ENCODE results near the gene PPP1R13L.
"Not testable (repeated sequence)": the region's sequence is repeated elsewhere in the genome, so short reads cannot be mapped to it uniquely, and the experiment has no call there.

PPP1R13L gene

DNA sequence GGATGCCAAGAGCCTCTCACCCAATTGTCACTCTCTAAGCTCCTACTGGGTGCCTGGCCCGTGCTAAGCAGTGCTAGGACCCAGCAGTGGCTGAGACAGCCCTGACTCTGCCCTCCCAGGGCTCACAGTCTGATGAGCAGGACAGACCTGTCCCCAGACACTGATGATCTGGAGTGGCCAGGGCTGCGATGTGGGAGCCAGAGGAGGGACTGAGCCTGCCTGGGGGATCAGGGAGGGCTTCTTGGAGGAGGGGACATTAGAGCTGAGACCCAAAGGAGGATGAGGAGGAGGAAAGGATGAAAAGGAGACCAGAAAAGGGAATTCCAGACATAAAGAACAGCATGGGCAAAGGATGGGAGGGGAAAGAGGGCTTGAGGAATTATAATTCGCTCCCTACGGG lies 12.3 kb upstream of the PPP1R13L start:
- H3K36me3 ChIP-seq (ENCODE audit: control insufficient read depth, insufficient read depth, low read length, severe bottlenecking): peaks cover 62% of the 10 kb centered on the region
- H3K9ac ChIP-seq (ENCODE audit: low read length): peak overlapping the region; percentile 37
- peaks cover 3% of the 10 kb centered on the region for H3K4me1 ChIP-seq (ENCODE audit: control insufficient read depth, insufficient read depth, low read length)
- DNase-seq (ENCODE audit: low read depth): no peak
- no peaks in the 10 kb centered on the region for H3K27me3 ChIP-seq (replicated peaks; ENCODE audit: control insufficient read depth, insufficient read depth, low read length)
- H3K9me3 ChIP-seq (ENCODE audit: control insufficient read depth, low read length): no peaks in the 10 kb centered on the region
- H3K4me3 ChIP-seq (ENCODE audit: low read length): no peak overlapping the region

DNA sequence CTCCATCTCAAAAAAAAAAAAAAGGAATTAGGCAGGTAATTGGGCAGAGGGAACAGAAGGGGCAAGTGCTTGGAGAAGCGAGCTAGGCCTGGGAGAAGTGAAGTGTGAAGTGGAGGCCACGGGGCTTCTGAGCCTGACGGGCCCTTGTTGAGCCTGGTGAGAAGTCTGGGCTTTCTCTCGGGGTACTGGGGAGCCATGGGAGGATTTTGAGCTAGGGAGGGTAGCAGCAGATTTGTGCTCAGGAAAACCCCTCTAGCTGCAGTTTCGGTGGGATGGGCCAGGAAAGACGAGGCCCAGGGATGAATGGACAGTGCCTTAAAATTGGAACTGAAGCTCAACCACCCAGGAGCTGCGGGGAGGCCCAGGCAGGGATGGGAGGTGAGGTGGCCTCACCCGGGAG lies 9.6 kb upstream of the PPP1R13L start:
- Histone ChIP-seq H3K36me3 (ENCODE audit: control insufficient read depth, insufficient read depth, low read length, severe bottlenecking) (peaks cover 55% of the 10 kb centered on the region), H3K4me1 (ENCODE audit: control insufficient read depth, insufficient read depth, low read length) (no peaks in the 10 kb centered on the region), H3K9ac (ENCODE audit: low read length) (no peak overlapping the region), H3K4me3 (ENCODE audit: low read length) (no peak overlapping the region), H3K9me3 (ENCODE audit: control insufficient read depth, low read length) (no peaks in the 10 kb centered on the region), H3K27me3 (replicated peaks; ENCODE audit: control insufficient read depth, insufficient read depth, low read length) (no peaks in the 10 kb centered on the region)
- DNase-seq (ENCODE audit: low read depth): no peak

DNA sequence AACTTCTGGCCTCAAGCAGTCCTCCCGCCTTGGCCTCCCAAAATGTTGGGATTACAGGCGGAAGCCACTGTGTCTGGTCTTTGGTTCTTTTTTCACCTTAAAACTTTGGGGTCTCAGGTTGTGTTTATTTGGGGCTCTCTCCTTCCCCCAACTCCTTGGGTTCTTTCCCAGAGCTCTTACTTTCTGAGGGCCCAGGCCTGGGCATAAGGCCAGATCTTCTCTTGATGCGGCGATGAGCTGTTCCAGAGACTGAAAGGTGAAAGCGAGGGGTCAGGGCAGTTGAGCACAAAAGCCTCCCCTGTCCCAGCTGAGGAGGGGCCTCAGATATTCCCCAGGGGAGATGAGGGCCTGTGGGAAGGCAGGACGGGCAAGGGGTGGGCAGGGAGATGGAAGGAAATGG lies 8.6 kb upstream of the PPP1R13L start:
- H3K36me3 ChIP-seq (ENCODE audit: control insufficient read depth, insufficient read depth, low read length, severe bottlenecking): peaks cover 50% of the 10 kb centered on the region
- no peaks in the 10 kb centered on the region for H3K4me1 ChIP-seq (ENCODE audit: control insufficient read depth, insufficient read depth, low read length)
- H3K9me3 ChIP-seq (ENCODE audit: control insufficient read depth, low read length): no peaks in the 10 kb centered on the region
- no peak overlapping the region for H3K9ac ChIP-seq (ENCODE audit: low read length)
- H3K27me3 ChIP-seq (replicated peaks; ENCODE audit: control insufficient read depth, insufficient read depth, low read length): no peaks in the 10 kb centered on the region
- no peak overlapping the region for H3K4me3 ChIP-seq (ENCODE audit: low read length)
- no peak for DNase-seq (ENCODE audit: low read depth)

DNA sequence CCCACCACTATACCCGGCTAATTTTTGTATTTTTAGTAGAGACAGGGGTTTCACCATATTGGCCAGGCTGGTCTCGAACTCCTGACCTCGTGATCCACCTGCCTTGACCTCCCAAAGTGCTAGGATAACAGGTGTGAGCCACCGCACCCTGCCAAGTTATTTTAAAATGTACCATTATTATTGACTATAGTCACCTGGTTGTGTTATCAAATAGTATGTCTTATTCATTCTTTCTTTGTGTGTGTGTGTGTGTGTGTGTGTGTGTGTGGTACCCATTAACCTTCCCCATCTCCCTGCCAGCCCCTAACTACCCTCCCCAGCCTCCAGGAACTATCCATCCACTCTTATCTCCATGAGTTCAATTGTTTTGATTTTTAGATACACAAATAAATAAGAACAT lies 5.5 kb upstream of the PPP1R13L start:
- not testable (repeated sequence) for H3K9ac ChIP-seq (ENCODE audit: low read length); H3K9me3 ChIP-seq (ENCODE audit: control insufficient read depth, low read length); H3K4me3 ChIP-seq (ENCODE audit: low read length); H3K4me1 ChIP-seq (ENCODE audit: control insufficient read depth, insufficient read depth, low read length); H3K27me3 ChIP-seq (replicated peaks; ENCODE audit: control insufficient read depth, insufficient read depth, low read length); DNase-seq (ENCODE audit: low read depth)
- H3K36me3 ChIP-seq (ENCODE audit: control insufficient read depth, insufficient read depth, low read length, severe bottlenecking): peaks cover 29% of the 10 kb centered on the region

DNA sequence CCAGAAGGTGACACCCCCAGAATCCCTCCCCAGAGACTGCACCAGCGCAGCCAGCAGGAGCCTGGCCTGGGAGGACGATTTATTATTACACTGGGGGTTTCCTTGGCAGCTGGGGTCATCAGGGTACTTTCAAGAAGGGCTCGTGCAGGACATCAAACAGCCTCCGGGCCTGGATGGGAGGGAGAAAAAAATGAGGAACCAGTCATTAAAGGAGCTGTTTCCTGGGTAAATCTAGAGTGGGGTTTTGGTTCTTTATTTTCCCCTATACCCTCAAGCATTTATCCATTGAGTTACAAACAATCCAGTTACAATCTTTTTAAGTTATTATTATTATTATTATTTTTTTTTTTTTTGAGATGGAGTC lies 4.7 kb upstream of the PPP1R13L start:
- Histone ChIP-seq H3K9ac (ENCODE audit: low read length) (no peak overlapping the region), H3K9me3 (ENCODE audit: control insufficient read depth, low read length) (no peaks in the 10 kb centered on the region), H3K36me3 (ENCODE audit: control insufficient read depth, insufficient read depth, low read length, severe bottlenecking) (peaks cover 26% of the 10 kb centered on the region), H3K4me3 (ENCODE audit: low read length) (no peak overlapping the region), H3K4me1 (ENCODE audit: control insufficient read depth, insufficient read depth, low read length) (peaks cover 10% of the 10 kb centered on the region), H3K27me3 (replicated peaks; ENCODE audit: control insufficient read depth, insufficient read depth, low read length) (no peaks in the 10 kb centered on the region)
- DNase-seq (ENCODE audit: low read depth): no peak

DNA sequence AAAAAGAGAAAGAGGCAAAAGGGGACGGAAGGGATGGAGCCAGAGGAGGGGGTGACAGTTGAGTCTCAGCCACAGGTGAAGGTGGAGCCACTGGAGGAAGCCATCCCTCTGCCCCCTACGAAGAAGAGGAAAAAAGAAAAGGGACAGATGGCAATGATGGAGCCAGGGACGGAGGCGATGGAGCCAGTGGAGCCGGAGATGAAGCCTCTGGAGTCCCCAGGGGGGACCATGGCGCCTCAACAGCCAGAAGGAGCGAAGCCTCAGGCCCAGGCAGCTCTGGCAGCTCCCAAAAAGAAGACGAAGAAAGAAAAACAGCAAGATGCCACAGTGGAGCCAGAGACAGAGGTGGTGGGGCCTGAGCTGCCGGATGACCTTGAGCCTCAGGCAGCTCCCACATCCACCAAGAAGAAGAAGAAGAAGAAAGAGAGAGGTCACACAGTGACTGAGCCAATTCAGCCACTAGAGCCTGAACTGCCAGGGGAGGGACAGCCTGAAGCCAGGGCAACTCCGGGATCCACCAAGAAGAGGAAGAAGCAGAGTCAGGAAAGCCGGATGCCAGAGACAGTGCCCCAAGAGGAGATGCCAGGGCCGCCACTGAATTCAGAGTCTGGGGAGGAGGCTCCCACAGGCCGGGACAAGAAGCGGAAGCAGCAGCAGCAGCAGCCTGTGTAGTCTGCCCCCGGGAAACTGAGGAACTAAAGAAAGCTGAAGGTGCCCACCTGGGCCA lies 4.1 kb upstream of the PPP1R13L start:
- no peak overlapping the region for H3K4me3 ChIP-seq (ENCODE audit: low read length)
- H3K9ac ChIP-seq (ENCODE audit: low read length): no peak overlapping the region
- peaks cover 15% of the 10 kb centered on the region for H3K4me1 ChIP-seq (ENCODE audit: control insufficient read depth, insufficient read depth, low read length)
- H3K36me3 ChIP-seq (ENCODE audit: control insufficient read depth, insufficient read depth, low read length, severe bottlenecking): peaks cover 21% of the 10 kb centered on the region
- no peaks in the 10 kb centered on the region for H3K9me3 ChIP-seq (ENCODE audit: control insufficient read depth, low read length)
- no peak for DNase-seq (ENCODE audit: low read depth)
- no peaks in the 10 kb centered on the region for H3K27me3 ChIP-seq (replicated peaks; ENCODE audit: control insufficient read depth, insufficient read depth, low read length)

DNA sequence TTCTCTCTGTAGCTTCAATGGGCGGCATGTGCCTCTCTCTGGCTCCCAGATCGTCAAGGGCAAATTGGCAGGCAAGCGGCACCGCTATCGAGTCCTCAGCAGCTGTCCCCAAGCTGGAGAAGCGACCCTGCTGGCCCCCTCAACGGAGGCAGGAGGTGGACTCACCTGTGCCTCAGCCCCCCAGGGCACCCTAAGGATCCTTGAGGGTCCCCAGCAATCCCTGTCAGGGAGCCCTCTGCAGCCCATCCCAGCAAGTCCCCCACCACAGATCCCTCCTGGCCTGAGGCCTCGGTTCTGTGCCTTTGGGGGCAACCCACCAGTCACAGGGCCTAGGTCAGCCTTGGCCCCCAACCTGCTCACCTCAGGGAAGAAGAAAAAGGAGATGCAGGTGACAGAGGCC lies 3.3 kb upstream of the PPP1R13L start:
- no peak overlapping the region for H3K9ac ChIP-seq (ENCODE audit: low read length)

DNA sequence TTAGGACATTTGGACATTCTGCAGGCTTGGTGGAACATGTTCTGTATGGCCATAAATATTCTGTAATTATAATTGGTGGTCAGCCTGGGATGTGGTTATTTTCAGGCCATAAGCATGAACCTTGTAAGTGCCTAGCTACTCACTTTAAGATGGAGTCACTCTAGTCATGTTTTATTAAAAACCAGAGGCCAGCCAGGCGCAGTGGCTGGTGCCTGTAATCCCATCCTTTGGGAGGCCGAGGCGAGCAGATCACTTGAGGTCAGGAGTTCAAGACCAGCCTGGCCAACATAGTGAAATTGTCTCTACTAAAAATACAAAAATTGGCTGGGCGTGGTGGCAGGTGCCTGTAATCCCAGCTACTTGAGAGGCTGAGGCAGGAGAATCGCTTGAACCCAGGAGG lies 2.7 kb upstream of the PPP1R13L start:
- Histone ChIP-seq H3K4me3 (ENCODE audit: low read length) (peak overlapping the region; percentile 96), H3K4me1 (ENCODE audit: control insufficient read depth, insufficient read depth, low read length) (peaks cover 28% of the 10 kb centered on the region), H3K9ac (ENCODE audit: low read length) (peak overlapping the region; percentile 96)
- H3K36me3 ChIP-seq (ENCODE audit: control insufficient read depth, insufficient read depth, low read length, severe bottlenecking); DNase-seq (ENCODE audit: low read depth); H3K27me3 ChIP-seq (replicated peaks; ENCODE audit: control insufficient read depth, insufficient read depth, low read length); H3K9me3 ChIP-seq (ENCODE audit: control insufficient read depth, low read length): not testable (repeated sequence)

More for the DNA sequence above, 3.3 kb upstream of the PPP1R13L start:
- no peaks in the 10 kb centered on the region for H3K27me3 ChIP-seq (replicated peaks; ENCODE audit: control insufficient read depth, insufficient read depth, low read length)
- DNase-seq (ENCODE audit: low read depth): no peak
- peaks cover 24% of the 10 kb centered on the region for H3K4me1 ChIP-seq (ENCODE audit: control insufficient read depth, insufficient read depth, low read length)
- no peak overlapping the region for H3K4me3 ChIP-seq (ENCODE audit: low read length)
- H3K9me3 ChIP-seq (ENCODE audit: control insufficient read depth, low read length): no peaks in the 10 kb centered on the region
- H3K36me3 ChIP-seq (ENCODE audit: control insufficient read depth, insufficient read depth, low read length, severe bottlenecking): peaks cover 12% of the 10 kb centered on the region

DNA sequence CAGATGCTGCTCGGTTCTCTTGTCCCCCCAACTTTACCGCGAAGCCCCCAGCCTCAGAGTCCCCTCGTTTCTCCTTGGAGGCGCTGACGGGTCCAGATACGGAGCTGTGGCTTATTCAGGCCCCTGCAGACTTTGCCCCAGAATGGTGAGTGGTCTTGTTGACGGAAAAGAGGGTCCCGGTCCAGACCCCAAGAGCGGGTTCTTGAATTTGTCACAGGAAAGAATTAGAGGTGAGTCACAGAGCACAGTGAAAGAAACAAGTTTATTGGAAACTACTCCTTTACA lies 2.2 kb upstream of the PPP1R13L start:
- no peaks in the 10 kb centered on the region for H3K27me3 ChIP-seq (replicated peaks; ENCODE audit: control insufficient read depth, insufficient read depth, low read length)
- DNase-seq (ENCODE audit: low read depth): no peak
- H3K4me3 ChIP-seq (ENCODE audit: low read length): peak overlapping the region; percentile 96
- peaks cover 4% of the 10 kb centered on the region for H3K36me3 ChIP-seq (ENCODE audit: control insufficient read depth, insufficient read depth, low read length, severe bottlenecking)
- peaks cover 28% of the 10 kb centered on the region for H3K4me1 ChIP-seq (ENCODE audit: control insufficient read depth, insufficient read depth, low read length)
- H3K9me3 ChIP-seq (ENCODE audit: control insufficient read depth, low read length): no peaks in the 10 kb centered on the region
- H3K9ac ChIP-seq (ENCODE audit: low read length): peak overlapping the region; percentile 96

DNA sequence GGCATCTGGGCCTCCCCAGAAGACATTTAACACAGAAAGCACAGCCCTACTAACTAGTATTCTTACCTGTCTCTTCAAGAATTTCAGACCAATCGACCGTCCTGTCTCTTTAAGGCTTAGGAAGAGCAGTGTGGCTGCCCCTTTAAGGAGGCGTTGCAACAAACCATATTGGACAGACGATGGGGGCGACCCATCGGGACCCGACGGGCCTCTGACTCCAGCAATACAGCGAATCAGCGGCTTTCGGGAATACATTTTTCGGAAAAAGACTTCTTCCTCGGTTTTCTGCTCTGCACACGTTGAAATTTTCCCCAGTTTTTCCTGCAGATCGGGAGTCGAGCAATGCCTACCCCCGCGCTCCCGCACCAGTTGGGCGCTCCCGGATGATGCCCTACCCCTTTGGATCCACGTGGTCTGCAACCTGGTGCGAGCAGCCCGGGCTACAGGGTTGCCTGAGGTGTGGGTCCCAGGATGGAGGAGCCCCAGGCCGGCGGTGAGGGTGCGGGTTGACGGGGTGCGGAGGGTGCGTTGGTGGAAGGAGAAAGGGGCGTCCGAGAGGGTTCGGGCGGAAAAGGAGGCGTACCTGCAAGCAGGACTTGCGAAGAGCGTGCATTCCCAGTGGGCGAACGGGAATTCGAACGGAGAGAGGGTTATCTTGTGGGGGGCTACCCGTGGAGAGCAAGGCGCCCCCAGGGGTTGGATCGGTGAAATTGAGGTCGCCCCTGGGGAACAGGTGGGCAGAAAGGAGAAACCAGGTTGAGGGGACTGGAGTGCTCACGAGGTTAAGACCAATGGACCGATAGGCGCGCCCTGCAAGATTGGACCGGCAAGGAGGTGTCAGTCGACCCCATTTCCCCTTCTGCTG lies 1.6 kb upstream of the PPP1R13L start, which contains the start of gene POLR1G:
TSS of gene POLR1G (plus strand) at position 419 of the 865 bp plus-strand sequence. CDS start at position 472, 53 bp downstream.
- peaks cover 28% of the 10 kb centered on the region for H3K4me1 ChIP-seq (ENCODE audit: control insufficient read depth, insufficient read depth, low read length)
- H3K4me3 ChIP-seq (ENCODE audit: low read length): peak within 1 kb of the TSS; percentile 96
- peak within 1 kb of the TSS; percentile 96 for H3K9ac ChIP-seq (ENCODE audit: low read length)
- no peaks in the 10 kb centered on the region for H3K27me3 ChIP-seq (replicated peaks; ENCODE audit: control insufficient read depth, insufficient read depth, low read length)
- H3K9me3 ChIP-seq (ENCODE audit: control insufficient read depth, low read length): no peaks in the 10 kb centered on the region
- H3K36me3 ChIP-seq (ENCODE audit: control insufficient read depth, insufficient read depth, low read length, severe bottlenecking): peaks cover 4% of the 10 kb centered on the region
- DNase-seq (ENCODE audit: low read depth): peak; percentile 89

DNA sequence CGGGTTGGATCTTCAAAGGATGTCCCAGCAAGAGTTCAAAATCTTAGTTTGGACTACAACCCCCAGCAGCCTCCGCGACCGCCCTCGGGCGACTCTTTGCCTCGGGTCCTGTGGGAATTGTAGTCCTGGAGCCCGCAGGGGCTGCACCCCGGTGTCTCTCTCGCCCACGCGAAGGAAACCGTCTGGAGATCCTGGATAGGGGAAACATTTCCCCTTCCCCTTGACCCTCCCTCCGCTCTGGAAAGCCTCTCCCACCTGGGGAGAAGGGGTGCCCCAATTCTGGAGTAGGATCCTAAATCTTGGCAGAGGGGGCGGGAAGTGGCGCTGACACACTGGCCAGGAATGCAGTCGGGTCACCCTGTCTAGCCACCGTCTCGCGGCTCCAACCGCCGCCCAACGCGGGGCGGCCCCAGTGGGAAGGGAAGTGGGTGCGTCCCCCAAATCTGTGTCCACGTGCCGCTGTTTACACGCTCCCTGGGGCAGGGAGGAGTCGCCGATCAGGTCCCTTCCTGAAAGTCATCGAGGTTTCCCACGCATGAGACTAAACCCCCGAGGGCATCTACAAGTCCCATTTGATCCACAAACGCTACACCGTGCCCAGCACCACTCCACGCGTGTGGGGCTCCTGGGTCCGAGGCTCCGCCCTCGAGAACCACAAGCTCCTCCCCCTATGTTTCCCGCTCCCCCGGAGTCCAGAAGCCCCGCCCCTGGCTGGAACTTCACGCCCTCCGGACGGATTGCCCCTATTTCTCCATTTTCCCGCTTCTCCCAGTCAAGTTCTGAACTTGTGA lies 761 bp upstream of the PPP1R13L start:
- no peaks in the 10 kb centered on the region for H3K27me3 ChIP-seq (replicated peaks; ENCODE audit: control insufficient read depth, insufficient read depth, low read length)
- H3K9ac ChIP-seq (ENCODE audit: low read length): peak overlapping the region; percentile 96
- DNase-seq (ENCODE audit: low read depth): peak; percentile 89
- no peaks in the 10 kb centered on the region for H3K9me3 ChIP-seq (ENCODE audit: control insufficient read depth, low read length)
- peak overlapping the region; percentile 96 for H3K4me3 ChIP-seq (ENCODE audit: low read length)
- peaks cover 28% of the 10 kb centered on the region for H3K4me1 ChIP-seq (ENCODE audit: control insufficient read depth, insufficient read depth, low read length)
- no peaks in the 10 kb centered on the region for H3K36me3 ChIP-seq (ENCODE audit: control insufficient read depth, insufficient read depth, low read length, severe bottlenecking)

Data from adipocyte (in vitro differentiated cells).